Measurements from ENCODE around the gene SLC16A4. TPM values are rescaled to one million over a fixed set of nuclear protein-coding genes. Genes with fewer than 3 reads are reported as not detected.

The SLC16A4 gene
- total RNA-seq, 1 donor: 76.0 TPM

- Histone ChIP-seq H3K9me3 (ENCODE audit: low read depth, low read length) (no peaks in the 10 kb centered on the region), H3K4me2 (ENCODE audit: insufficient read depth, low read length) (peak overlapping the region; percentile 63), H3K4me3 (ENCODE audit: insufficient read depth, low read length) (no peak overlapping the region), H4K20me1 (ENCODE audit: insufficient read depth, low read length) (no peaks in the 10 kb centered on the region), H3K36me3 (ENCODE audit: insufficient read depth, low read length) (no peaks in the 10 kb centered on the region), H3K79me2 (ENCODE audit: insufficient read depth, low read length) (peaks cover 6% of the 10 kb centered on the region), H2AFZ (ENCODE audit: low read length) (no peak overlapping the region), H3K4me1 (ENCODE audit: insufficient read depth, low read length) (peaks cover 31% of the 10 kb centered on the region), H3K27ac (ENCODE audit: low read depth, low read length) (peak overlapping the region; percentile 50), H3K27me3 (ENCODE audit: insufficient read depth, low read length) (no peaks in the 10 kb centered on the region)
- DNase-seq (ENCODE audit: insufficient read length, low spot score, missing footprints): peak; percentile 92
- TF ChIP-seq CTCF (IDR thresholded peaks at IDR 0.05; ENCODE audit: extremely low read depth, low read depth, low read length): no peak
Measured at GRCh38 chr1:110393691-110394492, 3.1 kb upstream of the SLC16A4 start.

GRCh38 chr1:110393286-110393685 is 2.5 kb upstream of the SLC16A4 start:
- Histone ChIP-seq H3K79me2 (ENCODE audit: insufficient read depth, low read length) (peaks cover 10% of the 10 kb centered on the region), H3K27ac (ENCODE audit: low read depth, low read length) (peak overlapping the region; percentile 50), H3K27me3 (ENCODE audit: insufficient read depth, low read length) (no peaks in the 10 kb centered on the region), H3K4me3 (ENCODE audit: insufficient read depth, low read length) (no peak overlapping the region), H4K20me1 (ENCODE audit: insufficient read depth, low read length) (no peaks in the 10 kb centered on the region), H3K9me3 (ENCODE audit: low read depth, low read length) (no peaks in the 10 kb centered on the region), H3K4me2 (ENCODE audit: insufficient read depth, low read length) (peak overlapping the region; percentile 63), H3K36me3 (ENCODE audit: insufficient read depth, low read length) (peaks cover 3% of the 10 kb centered on the region), H3K4me1 (ENCODE audit: insufficient read depth, low read length) (peaks cover 31% of the 10 kb centered on the region), H2AFZ (ENCODE audit: low read length) (no peak overlapping the region)
- no peak for DNase-seq (ENCODE audit: insufficient read length, low spot score, missing footprints)
- TF ChIP-seq CTCF (IDR thresholded peaks at IDR 0.05; ENCODE audit: extremely low read depth, low read depth, low read length): no peak

- peak; percentile 93 for DNase-seq (ENCODE audit: insufficient read length, low spot score, missing footprints)
- TF ChIP-seq CTCF (IDR thresholded peaks at IDR 0.05; ENCODE audit: extremely low read depth, low read depth, low read length): no peak
Measured at GRCh38 chr1:110390096-110390495, 730 bp downstream of the SLC16A4 start.

GRCh38 chr1:110387048-110387754 is 3.6 kb downstream of the SLC16A4 start:
- Histone ChIP-seq H3K4me3 (ENCODE audit: insufficient read depth, low read length) (no peak overlapping the region), H3K9me3 (ENCODE audit: low read depth, low read length) (no peaks in the 10 kb centered on the region), H3K27me3 (ENCODE audit: insufficient read depth, low read length) (no peaks in the 10 kb centered on the region), H2AFZ (ENCODE audit: low read length) (no peak overlapping the region), H3K79me2 (ENCODE audit: insufficient read depth, low read length) (peaks cover 16% of the 10 kb centered on the region), H4K20me1 (ENCODE audit: insufficient read depth, low read length) (no peaks in the 10 kb centered on the region), H3K4me2 (ENCODE audit: insufficient read depth, low read length) (no peak overlapping the region), H3K36me3 (ENCODE audit: insufficient read depth, low read length) (peaks cover 24% of the 10 kb centered on the region), H3K4me1 (ENCODE audit: insufficient read depth, low read length) (peaks cover 30% of the 10 kb centered on the region), H3K27ac (ENCODE audit: low read depth, low read length) (no peak overlapping the region)
- no peak for DNase-seq (ENCODE audit: insufficient read length, low spot score, missing footprints)
- no peak for TF ChIP-seq CTCF (IDR thresholded peaks at IDR 0.05; ENCODE audit: extremely low read depth, low read depth, low read length)

More at GRCh38 chr1:110390096-110390495, 730 bp downstream of the SLC16A4 start:
- peak overlapping the region; percentile 69 for H3K4me3 ChIP-seq (ENCODE audit: insufficient read depth, low read length)
- peaks cover 17% of the 10 kb centered on the region for H3K36me3 ChIP-seq (ENCODE audit: insufficient read depth, low read length)
- peaks cover 13% of the 10 kb centered on the region for H3K79me2 ChIP-seq (ENCODE audit: insufficient read depth, low read length)
- H3K27ac ChIP-seq (ENCODE audit: low read depth, low read length): peak overlapping the region; percentile 80
- H2AFZ ChIP-seq (ENCODE audit: low read length): peak overlapping the region; percentile 75
- no peaks in the 10 kb centered on the region for H3K27me3 ChIP-seq (ENCODE audit: insufficient read depth, low read length)
- peak overlapping the region; percentile 84 for H3K4me2 ChIP-seq (ENCODE audit: insufficient read depth, low read length)
- peaks cover 31% of the 10 kb centered on the region for H3K4me1 ChIP-seq (ENCODE audit: insufficient read depth, low read length)
- no peaks in the 10 kb centered on the region for H4K20me1 ChIP-seq (ENCODE audit: insufficient read depth, low read length)
- H3K9me3 ChIP-seq (ENCODE audit: low read depth, low read length): no peaks in the 10 kb centered on the region
